CD4-positive, alpha-beta memory T cell (primary cell): ENCODE measurements around the gene POLR2M. TPM values are rescaled to one million over a fixed set of nuclear protein-coding genes. Genes with fewer than 3 reads are reported as not detected.
A peak's percentile ranks its signal among the peaks of the same experiment; 100 is the strongest.

Experiments used
- CTCF ChIA-PET: fragments of 350-600 bp; sonication (Branson Sonifier 250); formaldehyde crosslinking; loops from one replicate; lab custom pipeline; 2021; ENCODE audit warnings: inconsistent platforms; ENCODE audit not compliant: partially characterized antibody; lab: Charles Lee
- POLR2A ChIA-PET: fragments of 350-600 bp; sonication (Branson Sonifier 250); formaldehyde crosslinking; loops from one replicate; lab custom pipeline; 2021; ENCODE audit not compliant: partially characterized antibody; lab: Charles Lee
- DNase-seq, 5 donors: peaks; one replicate each; pipeline versions ENCODE4 v3.0.0 to v3.0.0-alpha.2; 2020 to 2022; ENCODE audit warnings: mixed read lengths in 1 of 5
- H3K27ac ChIP-seq: one replicate; pipeline ENCODE4 v1.7.0; 2013; ENCODE audit warnings: low read depth, low read length
- H3K27me3 ChIP-seq: 2 replicates; pipeline ENCODE4 v1.7.0; 2013; ENCODE audit warnings: mild to moderate bottlenecking, low read length, moderate library complexity; ENCODE audit not compliant: insufficient read depth
- H3K36me3 ChIP-seq: 2 replicates; pipeline ENCODE4 v1.7.0; 2013; ENCODE audit warnings: mild to moderate bottlenecking, low read length, moderate library complexity; ENCODE audit not compliant: insufficient read depth
- H3K4me1 ChIP-seq: 2 replicates; pipeline ENCODE4 v1.7.0; 2013; ENCODE audit warnings: mild to moderate bottlenecking, low read length, moderate library complexity; ENCODE audit not compliant: insufficient read depth
- H3K4me3 ChIP-seq, 2 donors: one replicate each; pipeline ENCODE4 v1.7.0; 2013; ENCODE audit warnings: low read length in 2 of 2, mild to moderate bottlenecking in 1 of 2
- H3K9me3 ChIP-seq, 2 donors: one replicate each; pipeline ENCODE4 v1.7.0; 2013; ENCODE audit warnings: low read length in 2 of 2, control low read depth in 1 of 2; ENCODE audit not compliant: control insufficient read depth in 1 of 2
- H3K27ac Mint-ChIP-seq, 7 donors: one replicate each; pipeline ENCODE4 v1.8.0; 2020 to 2021; ENCODE audit warnings: mixed read lengths in 7 of 7, mild to moderate bottlenecking in 6 of 7, inconsistent platforms in 3 of 7, moderate library complexity in 3 of 7
- H3K27me3 Mint-ChIP-seq, 2 donors: one replicate each; pipeline ENCODE4 v1.8.0; 2020 to 2021; ENCODE audit warnings: mixed read lengths in 2 of 2
- H3K36me3 Mint-ChIP-seq, 2 donors: one replicate each; pipeline ENCODE4 v1.8.0; 2020 to 2021; ENCODE audit warnings: mixed read lengths in 2 of 2, inconsistent platforms in 1 of 2, mild to moderate bottlenecking in 1 of 2
- H3K4me1 Mint-ChIP-seq, 4 donors: one replicate each; pipeline ENCODE4 v1.8.0; 2020 to 2021; ENCODE audit warnings: mixed read lengths in 4 of 4, mild to moderate bottlenecking in 1 of 4
- H3K4me3 Mint-ChIP-seq, 8 donors: one replicate each; pipeline ENCODE4 v1.8.0; 2020 to 2021; ENCODE audit warnings: mixed read lengths in 8 of 8, mild to moderate bottlenecking in 7 of 8, moderate library complexity in 6 of 8, inconsistent platforms in 3 of 8
- H3K9me3 Mint-ChIP-seq, 8 donors: one replicate each; pipeline ENCODE4 v1.8.0; 2020 to 2021; ENCODE audit warnings: mixed read lengths in 8 of 8, mild to moderate bottlenecking in 5 of 8, inconsistent platforms in 3 of 8, moderate library complexity in 1 of 8
- intact Hi-C: fragments of 100-400 bp; cut with micrococcal nuclease; formaldehyde crosslinking; loops from one replicate; pipeline ENCODE4 v1.15.1; 2023
- polyA plus RNA-seq, 2 donors: library from polyadenylated mRNA; unstranded; fragments of 300-500 nt; fragmentation: Illumina TruSeq; gene quantifications; one replicate each; pipeline ENCODE4 v1.2.3, GENCODE V29; 2021
- total RNA-seq, 2 experiments: library from RNA; stranded (reverse); gene quantifications; one replicate each; pipeline ENCODE4 v1.2.3, GENCODE V29; 2021

Gene POLR2M
- total and polyA plus RNA-seq, 4 experiments from 2014 or later: 49.8 to 97.3 (median 78.0) TPM

- Histone ChIP-seq H3K4me1 (no peaks in the 10 kb centered on the region), H3K36me3 (no peaks in the 10 kb centered on the region), H3K9me3 (no peaks in the 10 kb centered on the region), H3K27ac (no peak overlapping the region), H3K4me3 (no peak overlapping the region), H3K27me3 (no peaks in the 10 kb centered on the region)
- intact Hi-C loops: no loop called here
- Mint-ChIP-seq H3K27ac (no peak overlapping the region), H3K9me3 (peaks cover 0 to 3% (median 0%) of the 10 kb centered on the region in 8 donors), H3K4me3 (no peak overlapping the region), H3K27me3 (peaks cover 2 to 11% of the 10 kb centered on the region in 2 donors), H3K4me1 (no peaks in the 10 kb centered on the region), H3K36me3 (no peaks in the 10 kb centered on the region)
- ChIA-PET CTCF (interaction anchor here (1.1 to 2.9 kb wide), 4 partner anchors 15 to 193 kb away, joined by 3 to 18 read pairs (median 10); no protein-coding TSS in a partner anchor), POLR2A (no interaction called here)
- DNase-seq: no peak
Measured at GRCh38 chr15:57667171-57667849, 39.2 kb upstream of the POLR2M start.

- H3K4me3 Mint-ChIP-seq: no peak overlapping the region
- peaks cover 4 to 11% of the 10 kb centered on the region in 2 donors for H3K27me3 Mint-ChIP-seq
- ChIA-PET POLR2A (no interaction called here), CTCF (interaction anchor here (1.3 to 2.9 kb wide), 3 partner anchors 16 to 192 kb away, joined by 5 to 18 read pairs (median 7); no protein-coding TSS in a partner anchor)
- peaks cover 0 to 3% (median 1%) of the 10 kb centered on the region in 8 donors for H3K9me3 Mint-ChIP-seq
- H3K36me3 Mint-ChIP-seq: no peaks in the 10 kb centered on the region
- Histone ChIP-seq H3K36me3 (no peaks in the 10 kb centered on the region), H3K4me3 (no peak overlapping the region), H3K9me3 (no peaks in the 10 kb centered on the region), H3K27me3 (no peaks in the 10 kb centered on the region), H3K27ac (no peak overlapping the region), H3K4me1 (no peaks in the 10 kb centered on the region)
- intact Hi-C loops: no loop called here
- no peak for DNase-seq
- H3K4me1 Mint-ChIP-seq: no peaks in the 10 kb centered on the region
- no peak overlapping the region for H3K27ac Mint-ChIP-seq
Measured at GRCh38 chr15:57668016-57668415, 38.5 kb upstream of the POLR2M start.

- no peak overlapping the region for H3K27ac ChIP-seq
- no peak for DNase-seq
- H3K4me1 ChIP-seq: no peaks in the 10 kb centered on the region
- no peak overlapping the region for H3K4me3 Mint-ChIP-seq
- H3K36me3 Mint-ChIP-seq: no peaks in the 10 kb centered on the region
- H3K27ac Mint-ChIP-seq: no peak overlapping the region
- H3K4me3 ChIP-seq: no peak overlapping the region
- ChIA-PET CTCF (no interaction called here), POLR2A (no interaction called here)
- no peaks in the 10 kb centered on the region for H3K9me3 ChIP-seq
- no peaks in the 10 kb centered on the region for H3K36me3 ChIP-seq
- peaks cover 2 to 23% of the 10 kb centered on the region in 2 donors for H3K27me3 Mint-ChIP-seq
- intact Hi-C loops: no loop called here
- no peaks in the 10 kb centered on the region for H3K4me1 Mint-ChIP-seq
- no peaks in the 10 kb centered on the region for H3K27me3 ChIP-seq
- H3K9me3 Mint-ChIP-seq: peaks cover 0 to 3% (median 1%) of the 10 kb centered on the region in 8 donors
Measured at GRCh38 chr15:57671636-57672035, 34.9 kb upstream of the POLR2M start.

- H3K9me3 ChIP-seq: no peaks in the 10 kb centered on the region
- intact Hi-C loops: no loop called here
- CTCF ChIA-PET: no interaction called here
- no peak overlapping the region for H3K27ac ChIP-seq
- H3K9me3 Mint-ChIP-seq: peaks cover 0 to 3% (median 1%) of the 10 kb centered on the region in 8 donors
- H3K4me3 ChIP-seq: no peak overlapping the region
- H3K4me3 Mint-ChIP-seq: no peak overlapping the region
- no peak for DNase-seq
- peaks cover 6 to 20% of the 10 kb centered on the region in 2 donors for H3K27me3 Mint-ChIP-seq
- H3K27ac Mint-ChIP-seq: no peak overlapping the region
- H3K4me1 ChIP-seq: peaks cover 4% of the 10 kb centered on the region
- H3K4me1 Mint-ChIP-seq: peaks cover 0 to 6% (median 3%) of the 10 kb centered on the region in 4 donors
- H3K27me3 ChIP-seq: no peaks in the 10 kb centered on the region
- H3K36me3 Mint-ChIP-seq: no peaks in the 10 kb centered on the region
- H3K36me3 ChIP-seq: no peaks in the 10 kb centered on the region
- POLR2A ChIA-PET: no interaction called here
Measured at GRCh38 chr15:57675481-57676181, 30.9 kb upstream of the POLR2M start.

- CTCF ChIA-PET: no interaction called here
- Mint-ChIP-seq H3K4me1 (peaks cover 0 to 7% (median 3%) of the 10 kb centered on the region in 4 donors), H3K27me3 (peaks cover 6 to 18% of the 10 kb centered on the region in 2 donors)
Measured at GRCh38 chr15:57676585-57676984, 29.9 kb upstream of the POLR2M start.

GRCh38 chr15:57677204-57677603 is 29.3 kb upstream of the POLR2M start:
- ChIA-PET POLR2A (no interaction called here), CTCF (no interaction called here)
- Mint-ChIP-seq H3K4me1 (peaks cover 0 to 7% (median 3%) of the 10 kb centered on the region in 4 donors), H3K27ac (no peak overlapping the region), H3K4me3 (no peak overlapping the region), H3K36me3 (no peaks in the 10 kb centered on the region), H3K27me3 (peaks cover 6 to 13% of the 10 kb centered on the region in 2 donors), H3K9me3 (peaks cover 0 to 3% (median under 1%) of the 10 kb centered on the region in 8 donors)
- intact Hi-C loops: no loop called here
- DNase-seq: no peak
- Histone ChIP-seq H3K36me3 (no peaks in the 10 kb centered on the region), H3K27ac (no peak overlapping the region), H3K4me1 (peaks cover 4% of the 10 kb centered on the region), H3K27me3 (no peaks in the 10 kb centered on the region), H3K9me3 (no peaks in the 10 kb centered on the region), H3K4me3 (no peak overlapping the region)

More at GRCh38 chr15:57676585-57676984, 29.9 kb upstream of the POLR2M start:
- Histone ChIP-seq H3K4me1 (peaks cover 4% of the 10 kb centered on the region), H3K4me3 (no peak overlapping the region), H3K27me3 (no peaks in the 10 kb centered on the region), H3K36me3 (no peaks in the 10 kb centered on the region), H3K27ac (no peak overlapping the region), H3K9me3 (no peaks in the 10 kb centered on the region)
- H3K4me3 Mint-ChIP-seq: no peak overlapping the region
- H3K27ac Mint-ChIP-seq: no peak overlapping the region
- POLR2A ChIA-PET: no interaction called here
- intact Hi-C loops: no loop called here
- no peak for DNase-seq
- peaks cover 0 to 3% (median 1%) of the 10 kb centered on the region in 8 donors for H3K9me3 Mint-ChIP-seq
- no peaks in the 10 kb centered on the region for H3K36me3 Mint-ChIP-seq

GRCh38 chr15:57680021-57680420 is 26.5 kb upstream of the POLR2M start:
- no peaks in the 10 kb centered on the region for H3K9me3 ChIP-seq
- H3K36me3 ChIP-seq: no peaks in the 10 kb centered on the region
- Mint-ChIP-seq H3K4me3 (no peak overlapping the region), H3K4me1 (peaks cover 0 to 7% (median 3%) of the 10 kb centered on the region in 4 donors), H3K27ac (peak overlapping the region in 1 of 7 donors; percentile 39), H3K27me3 (peaks cover 4% of the 10 kb centered on the region in 2 donors), H3K9me3 (no peaks in the 10 kb centered on the region), H3K36me3 (no peaks in the 10 kb centered on the region)
- H3K4me3 ChIP-seq: no peak overlapping the region
- H3K27me3 ChIP-seq: no peaks in the 10 kb centered on the region
- H3K27ac ChIP-seq: no peak overlapping the region
- ChIA-PET CTCF (no interaction called here), POLR2A (interaction anchor here (1.2 kb wide), 1 partner anchor 27 kb away, joined by 3 read pairs; the partner anchor contains the start of gene POLR2M)
- intact Hi-C loops: no loop called here
- no peak for DNase-seq
- peaks cover 4% of the 10 kb centered on the region for H3K4me1 ChIP-seq
